K562 (cell line): ENCODE results near the gene LTA. TPM values are rescaled to one million over a fixed set of nuclear protein-coding genes. Genes with fewer than 3 reads are reported as not detected.
A peak's percentile ranks its signal among the peaks of the same experiment; 100 is the strongest.

ENCODE experiments used
- ATAC-seq: fragments of 200-7000 bp; cut with Tn5 transposase; 3 replicates; pipeline ENCODE4 v1.9.1; 2020; ENCODE audit warnings: moderate library complexity
- BruUV-seq: library from RNA; stranded (reverse); fragments of 400-500 nt; replicated peaks from 2 replicates; lab custom pipeline; 2021; lab: Mats Ljungman, UMichigan
- CTCF ChIA-PET: fragments of 300-600 bp; formaldehyde crosslinking; extraction: SDS; loops from one replicate; lab custom pipeline; 2021; ENCODE audit warnings: low intra/inter-chr PET ratio; lab: Yijun Ruan, JAX
- POLR2A ChIA-PET: fragments of 300-600, 350-650 bp; sonication (Branson Sonifier 250); formaldehyde crosslinking; extraction: SDS; loops from one replicate; lab custom pipeline; 2021; ENCODE audit warnings: antibody characterized with exemption, inconsistent platforms; lab: Yijun Ruan, JAX
- DNase-seq, 4 experiments: peaks; one replicate each; pipeline versions ENCODE4 v3.0.0 to v3.0.0-alpha.2; 2011 to 2018; ENCODE audit warnings: low spot score in 3 of 4, mixed read lengths in 3 of 4; ENCODE audit errors: extremely low read depth in 1 of 4
- FAIRE-seq: peaks from 2 replicates; lab custom pipeline; 2011; peaks lifted over from hg19 to GRCh38; lab: Jason Lieb, UNC
- H2AFZ ChIP-seq: 2 replicates; pipeline ENCODE4 v1.6.0; 2011; ENCODE audit warnings: low read depth, low read length, control low read depth, inconsistent platforms
- H3K27ac ChIP-seq: fragments of 200-600 bp; 3 replicates; pipeline ENCODE4 v1.8.0; 2011; ENCODE audit warnings: low read depth, mild to moderate bottlenecking, control low read depth, inconsistent platforms, low read length, moderate library complexity, mixed read lengths; ENCODE audit errors: extremely low read depth
- H3K27me3 ChIP-seq, 2 experiments: fragments of 300-600 bp in 1 of 2; 2 replicates in 1 of 2; 3 replicates in 1 of 2; pipeline versions ENCODE4 v1.6.0 to v1.8.0; 2011; ENCODE audit warnings: inconsistent platforms in 2 of 2, low read length in 2 of 2, mild to moderate bottlenecking in 1 of 2, mixed read lengths in 1 of 2, moderate library complexity in 1 of 2; ENCODE audit not compliant: control insufficient read depth in 2 of 2, insufficient read depth in 2 of 2
- H3K36me3 ChIP-seq: fragments of 300-600 bp; 3 replicates; pipeline ENCODE4 v1.8.0; 2011; ENCODE audit warnings: mild to moderate bottlenecking, low read length, inconsistent platforms; ENCODE audit not compliant: control insufficient read depth, insufficient read depth
- H3K4me1 ChIP-seq, 2 experiments: fragments of 200-600 bp in 1 of 2; replicated peaks in 1 of 2; 2 replicates in 1 of 2; 3 replicates in 1 of 2; pipeline versions ENCODE4 v1.5.1 to v1.8.0; 2011; ENCODE audit warnings: inconsistent platforms in 2 of 2, low read length in 2 of 2, mild to moderate bottlenecking in 1 of 2, mixed read lengths in 1 of 2, moderate library complexity in 1 of 2; ENCODE audit not compliant: control insufficient read depth in 2 of 2, insufficient read depth in 2 of 2
- H3K4me2 ChIP-seq: 2 replicates; pipeline ENCODE4 v1.6.1; 2011; ENCODE audit warnings: low read length, control low read depth, inconsistent platforms, mixed read lengths; ENCODE audit not compliant: insufficient read depth
- H3K4me3 ChIP-seq: fragments of 200-600 bp; sonication (generic), shearing (Covaris generic); 2 replicates; pipeline ENCODE4 v1.5.1; 2016; ENCODE audit warnings: control low read depth, inconsistent platforms
- H3K79me2 ChIP-seq: fragments of 200-600 bp; 3 replicates; pipeline ENCODE4 v1.8.0; 2011; ENCODE audit warnings: low read length, inconsistent platforms; ENCODE audit not compliant: control insufficient read depth, insufficient read depth
- H3K9ac ChIP-seq, 2 experiments: 2 replicates each; pipeline versions ENCODE4 v1.6.0 to v1.6.1; 2011; ENCODE audit warnings: low read depth in 2 of 2, low read length in 2 of 2, control low read depth in 1 of 2, inconsistent platforms in 1 of 2, mild to moderate bottlenecking in 1 of 2, mixed read lengths in 1 of 2; ENCODE audit not compliant: insufficient read depth in 1 of 2
- H3K9me1 ChIP-seq: one replicate; pipeline ENCODE4 v1.6.0; 2011; ENCODE audit warnings: inconsistent platforms, mild to moderate bottlenecking, low read length, moderate library complexity; ENCODE audit not compliant: control insufficient read depth, insufficient read depth
- H3K9me3 ChIP-seq: replicated peaks from 2 replicates; pipeline ENCODE4 v1.5.1; 2011; ENCODE audit warnings: low read depth, low read length, inconsistent platforms; ENCODE audit not compliant: control insufficient read depth, insufficient read depth
- H4K20me1 ChIP-seq: replicated peaks from 2 replicates; pipeline ENCODE4 v1.6.1; 2011; ENCODE audit warnings: low read length, inconsistent platforms, mixed read lengths; ENCODE audit not compliant: control insufficient read depth, insufficient read depth
- ARNT ChIP-seq, 2 experiments: fragments of 450-650 bp; IDR thresholded peaks; 2 replicates each; pipeline ENCODE4 v1.6.1; 2016; ENCODE audit warnings: mild to moderate bottlenecking in 1 of 2
- CEBPB ChIP-seq: fragments of 450-650 bp; IDR thresholded peaks from 2 replicates; pipeline ENCODE4 v1.6.1; 2016; ENCODE audit warnings: missing genetic modification characterization, missing compliant biosample characterization
- CHD2 ChIP-seq: IDR thresholded peaks from 2 replicates; pipeline ENCODE4 v1.6.1; 2011; ENCODE audit warnings: low read depth, low read length
- CLOCK ChIP-seq: fragments of 250-450 bp; sonication (Bioruptor Pico); IDR thresholded peaks from 2 replicates; pipeline ENCODE4 v1.4.0; 2020; ENCODE audit warnings: mild to moderate bottlenecking, moderate library complexity, borderline replicate concordance
- ETV1 ChIP-seq: fragments of 450-650 bp; conservative IDR thresholded peaks from 2 replicates; pipeline ENCODE4 v1.6.1; 2016; ENCODE audit warnings: missing genetic modification characterization, control low read depth, low read depth, missing compliant biosample characterization
- HNRNPLL ChIP-seq: fragments of 200-400 bp; formaldehyde crosslinking; IDR thresholded peaks from 2 replicates; pipeline ENCODE4 v1.6.1; 2017; ENCODE audit warnings: low read length, low read depth, mild to moderate bottlenecking; ENCODE audit not compliant: poor library complexity, severe bottlenecking
- KAT7 ChIP-seq: sonication (generic); formaldehyde crosslinking; IDR thresholded peaks from 2 replicates; pipeline ENCODE4 v1.8.0; 2022; ENCODE audit warnings: missing genetic modification reagents, mild to moderate bottlenecking, borderline replicate concordance
- MEIS2 ChIP-seq: fragments of 450-650 bp; IDR thresholded peaks from 2 replicates; pipeline ENCODE4 v1.6.1; 2014; ENCODE audit warnings: mild to moderate bottlenecking; ENCODE audit not compliant: partially characterized antibody
- RNF2 ChIP-seq: sonication (generic); IDR thresholded peaks from 2 replicates; pipeline ENCODE4 v1.6.1; 2016
- ZBTB1 ChIP-seq: sonication (generic); formaldehyde crosslinking; IDR thresholded peaks from 2 replicates; pipeline ENCODE4 v1.8.1; 2023; ENCODE audit warnings: missing genetic modification reagents, low read depth, mild to moderate bottlenecking, borderline replicate concordance
- ZSCAN32 ChIP-seq: fragments of 450-650 bp; formaldehyde crosslinking; IDR thresholded peaks from 2 replicates; pipeline ENCODE4 v1.4.0; 2020; ENCODE audit warnings: mild to moderate bottlenecking, moderate library complexity
- WGBS: fragments of 100-300 bp; shearing (Covaris generic); methylation state at CpG from one replicate; pipeline ENCODE4 v1.1.6; 2016; ENCODE audit warnings: low coverage, mixed read lengths; ENCODE audit not compliant: insufficient coverage; ENCODE audit errors: missing lambda C conversion rate; 5-methylcytosine and 5-hydroxymethylcytosine counted together
- in situ Hi-C: fragments of 300-500 bp; cut with MboI; formaldehyde crosslinking; loops from 4 replicates; pipeline ENCODE4 v1.15.0; 2018; ENCODE audit warnings: inconsistent platforms, mixed read lengths
- intact Hi-C: fragments of 100-400 bp; cut with micrococcal nuclease; formaldehyde crosslinking; loops from 2 replicates; pipeline ENCODE4 v1.14.2; 2022
- polyA plus RNA-seq, 8 experiments: library from polyadenylated mRNA; depleted of rRNA in 4 of 8; stranded (reverse) in 5 of 8; unstranded in 3 of 8; fragments of >200 nt; fragmentation: Nextera tagmentation in 2 of 8; fragmentation: Illumina TruSeq in 1 of 8; extraction: Ambion mirVana in 2 of 8; extraction: Trizol in 1 of 8; gene quantifications; 2 replicates each; pipeline versions ENCODE4 v1.2.1 to v1.2.3, GENCODE V29; 2011 to 2014; ENCODE audit warnings: inconsistent platforms in 1 of 8, missing spikeins in 1 of 8
- total RNA-seq, 7 experiments: library from RNA; depleted of rRNA in 6 of 7; stranded (reverse); fragments of >200 nt in 6 of 7; fragmentation: Illumina TruSeq in 2 of 7; extraction: Trizol in 2 of 7; gene quantifications; 2 replicates each; pipeline versions ENCODE4 v1.2.1 to v1.2.3, GENCODE V29; 2011 to 2021; ENCODE audit warnings: low replicate concordance in 1 of 7
- TF ChIP-seq, protein P1 (sequence below): sonication (generic); formaldehyde crosslinking; IDR thresholded peaks from 2 replicates; pipeline ENCODE4 v1.8.1; 2022; ENCODE audit warnings: missing genetic modification reagents
- TF ChIP-seq, protein P2 (sequence below): fragments of 250-450 bp; sonication (Bioruptor Pico); IDR thresholded peaks from 2 replicates; pipeline ENCODE4 v1.8.0; 2021; ENCODE audit warnings: borderline replicate concordance, mild to moderate bottlenecking, moderate library complexity; ENCODE audit not compliant: poor library complexity, severe bottlenecking
- TF ChIP-seq, protein P3 (sequence below): fragments of 250-450 bp; sonication (Bioruptor Pico); IDR thresholded peaks from 2 replicates; pipeline ENCODE4 v1.8.0; 2022; ENCODE audit warnings: moderate library complexity, mild to moderate bottlenecking, inconsistent platforms

LTA gene
- total and polyA plus RNA-seq, 9 of the 15 experiments (the other 6 are each of a cell fraction or from before 2014, with no cell fraction given), result 0.80 TPM; not detected in 8

DNA sequence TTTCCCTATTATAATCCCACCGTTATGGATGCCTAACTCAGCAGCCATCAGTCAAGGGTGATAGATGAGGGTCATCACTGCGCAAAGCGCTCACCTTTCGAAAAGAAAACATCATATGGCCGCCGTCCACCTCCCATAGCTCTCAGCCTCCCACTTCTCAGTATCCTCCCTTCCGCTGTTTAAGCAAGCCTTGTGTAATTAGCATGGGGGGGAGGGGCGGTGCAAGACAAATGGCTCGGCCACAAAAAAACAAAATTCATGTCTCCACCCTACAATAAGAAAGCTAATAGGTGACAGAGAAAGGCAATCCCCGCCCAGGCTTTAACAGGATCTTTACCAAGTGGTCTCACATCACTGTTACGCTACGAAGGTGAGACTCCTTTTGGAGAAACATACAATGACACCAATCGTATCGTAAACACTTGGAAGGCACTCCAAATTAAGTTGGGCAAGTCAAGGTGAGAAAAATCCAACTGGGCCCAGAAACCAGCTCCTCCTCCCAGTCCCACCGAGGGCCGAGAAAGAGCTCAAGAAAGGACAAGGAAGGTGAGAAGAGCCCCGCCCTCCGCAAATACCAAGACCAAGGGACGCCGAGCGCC lies 30.9 kb upstream of the LTA start:
- Histone ChIP-seq H3K9me3 (no peaks in the 10 kb centered on the region), H3K4me2 (peak overlapping the region; percentile 98), H3K9ac (peak overlapping the region; percentile 92 to 97), H3K79me2 (peaks cover 73% of the 10 kb centered on the region), H3K9me1 (peaks cover 15% of the 10 kb centered on the region), H4K20me1 (peaks cover 33% of the 10 kb centered on the region), H2AFZ (peak overlapping the region; percentile 99), H3K27ac (peak overlapping the region; percentile 98), H3K4me3 (peak overlapping the region; percentile 76), H3K36me3 (peaks cover 53% of the 10 kb centered on the region), H3K4me1 (peaks cover 6 to 24% of the 10 kb centered on the region in 2 experiments; a peak in 4 of 5 replicates), H3K27me3 (no peaks in the 10 kb centered on the region)
- POLR2A ChIA-PET, result interaction anchor here (0.6 to 4.8 kb wide), 44 partner anchors 10 to 639 kb away, joined by 3 to 107 read pairs (median 4); partner anchors contain the start of genes BAG6, C6orf47, HSPA1A and HSPA1L
- ATAC-seq (peak; percentile 70), DNase-seq (peak; percentile 59 to 88 (median 70)), FAIRE-seq (no peak)
- CTCF ChIA-PET, result interaction anchor here (0.8 kb wide), 1 partner anchor 50 kb away, joined by 3 read pairs; no protein-coding TSS in a partner anchor
- intact Hi-C loops (loop anchor here (1.0 to 10.0 kb wide), 3 partner anchors 49 to 234 kb away; partner anchors contain the start of gene VWA7), in situ Hi-C loops (loop anchor here (25.0 kb wide), 1 partner anchor 1421 kb away; the partner anchor contains the start of genes BRD2 and HLA-DMA)
- TSS peak; percentile 65 for BruUV-seq
- 0% methylated on average over 21 of the region's 21 CpGs for WGBS
- TF ChIP-seq, protein P1, sequence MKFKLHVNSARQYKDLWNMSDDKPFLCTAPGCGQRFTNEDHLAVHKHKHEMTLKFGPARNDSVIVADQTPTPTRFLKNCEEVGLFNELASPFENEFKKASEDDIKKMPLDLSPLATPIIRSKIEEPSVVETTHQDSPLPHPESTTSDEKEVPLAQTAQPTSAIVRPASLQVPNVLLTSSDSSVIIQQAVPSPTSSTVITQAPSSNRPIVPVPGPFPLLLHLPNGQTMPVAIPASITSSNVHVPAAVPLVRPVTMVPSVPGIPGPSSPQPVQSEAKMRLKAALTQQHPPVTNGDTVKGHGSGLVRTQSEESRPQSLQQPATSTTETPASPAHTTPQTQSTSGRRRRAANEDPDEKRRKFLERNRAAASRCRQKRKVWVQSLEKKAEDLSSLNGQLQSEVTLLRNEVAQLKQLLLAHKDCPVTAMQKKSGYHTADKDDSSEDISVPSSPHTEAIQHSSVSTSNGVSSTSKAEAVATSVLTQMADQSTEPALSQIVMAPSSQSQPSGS, result no peak
- TF ChIP-seq CEBPB (tag) (peak; percentile 92), KAT7 (CRISPR knock-in tag) (peak; percentile 39; the same call in 1 of the 2 replicates), CLOCK (CRISPR knock-in tag) (no peak), ARNT (IDR thresholded peaks at IDR 0.05) (no peak), ETV1 (tag) (peak; percentile 92), HNRNPLL (peak; percentile 42), ZBTB1 (CRISPR knock-in tag) (peak; percentile 6; the same call in 1 of the 2 replicates), MEIS2 (peak; percentile 44), ZSCAN32 (peak; percentile 38; the same call in 1 of the 2 replicates), RNF2 (peak; percentile 67; the same call in 1 of the 2 replicates), CHD2 (peak; percentile 48; the same call in 1 of the 2 replicates)
- TF ChIP-seq, protein P2, sequence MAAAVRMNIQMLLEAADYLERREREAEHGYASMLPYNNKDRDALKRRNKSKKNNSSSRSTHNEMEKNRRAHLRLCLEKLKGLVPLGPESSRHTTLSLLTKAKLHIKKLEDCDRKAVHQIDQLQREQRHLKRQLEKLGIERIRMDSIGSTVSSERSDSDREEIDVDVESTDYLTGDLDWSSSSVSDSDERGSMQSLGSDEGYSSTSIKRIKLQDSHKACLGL (CRISPR knock-in tag), result peak; percentile 3
- TF ChIP-seq, protein P3, sequence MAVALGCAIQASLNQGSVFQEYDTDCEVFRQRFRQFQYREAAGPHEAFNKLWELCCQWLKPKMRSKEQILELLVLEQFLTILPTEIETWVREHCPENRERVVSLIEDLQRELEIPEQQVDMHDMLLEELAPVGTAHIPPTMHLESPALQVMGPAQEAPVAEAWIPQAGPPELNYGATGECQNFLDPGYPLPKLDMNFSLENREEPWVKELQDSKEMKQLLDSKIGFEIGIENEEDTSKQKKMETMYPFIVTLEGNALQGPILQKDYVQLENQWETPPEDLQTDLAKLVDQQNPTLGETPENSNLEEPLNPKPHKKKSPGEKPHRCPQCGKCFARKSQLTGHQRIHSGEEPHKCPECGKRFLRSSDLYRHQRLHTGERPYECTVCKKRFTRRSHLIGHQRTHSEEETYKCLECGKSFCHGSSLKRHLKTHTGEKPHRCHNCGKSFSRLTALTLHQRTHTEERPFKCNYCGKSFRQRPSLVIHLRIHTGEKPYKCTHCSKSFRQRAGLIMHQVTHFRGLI (CRISPR knock-in tag), result 0 out of 2 replicates have a peak, but pooled peaks have one; percentile 9
